ENCODE measurements around the gene TUBB2A.
"Not testable (repeated sequence)": the region's sequence is repeated elsewhere in the genome, so short reads cannot be mapped to it uniquely, and the experiment has no call there.

The TUBB2A gene

DNA sequence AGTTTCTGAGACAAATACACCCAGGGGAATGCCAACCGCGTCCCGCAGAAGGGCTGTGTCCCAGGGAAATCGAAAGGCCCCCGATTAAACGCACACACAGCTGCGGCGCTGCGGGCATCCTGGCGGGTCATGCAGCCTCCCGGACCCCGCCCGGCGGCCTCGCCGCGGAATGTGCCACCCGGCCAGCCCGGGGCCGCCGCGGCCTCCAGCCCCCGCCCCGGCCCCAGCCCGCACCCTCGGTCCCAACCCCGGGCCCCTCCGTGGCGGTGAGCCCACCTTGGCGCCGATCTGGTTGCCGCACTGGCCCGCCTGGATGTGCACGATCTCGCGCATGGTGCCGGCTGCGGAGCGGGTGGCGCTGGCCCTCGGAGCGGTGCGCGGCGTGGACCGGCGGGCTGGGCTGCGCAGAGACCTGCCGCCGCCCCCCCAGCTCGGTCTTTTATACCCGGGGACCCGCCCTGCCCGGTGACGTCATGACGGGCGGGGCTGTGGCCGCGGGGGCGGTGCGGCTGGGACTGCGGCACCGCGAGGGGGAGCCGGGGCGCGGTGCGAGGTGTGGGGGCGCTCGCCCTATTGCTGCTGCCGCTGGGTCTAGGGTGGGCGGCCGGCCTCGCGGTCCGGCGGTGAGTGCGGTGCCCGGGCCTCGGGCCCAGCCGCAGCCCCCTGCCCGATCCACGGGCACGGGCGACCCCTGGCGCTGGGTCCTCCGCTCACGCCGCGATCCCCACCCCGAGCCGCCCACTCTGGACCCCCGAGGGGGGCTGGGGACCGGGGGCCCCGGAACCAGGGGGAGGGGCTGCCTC is at the start of gene TUBB2A:
TUBB2A (minus strand) TSS at position 414 of the 803 bp plus-strand sequence; CDS start at position 333, 81 bp downstream.
- Mint-ChIP-seq H3K4me1 (peaks cover 29% of the 10 kb centered on the region), H3K4me3 (peak within 1 kb of the TSS; percentile 80 to 86), H3K27ac (peak within 1 kb of the TSS; percentile 67 to 83), H3K9me3 (peaks cover 0 to 12% of the 10 kb centered on the region in 2 donors), H3K27me3 (peaks cover 25% of the 10 kb centered on the region)
- ATAC-seq (peak; percentile 73), DNase-seq (peak; percentile 78 to 86)

DNA sequence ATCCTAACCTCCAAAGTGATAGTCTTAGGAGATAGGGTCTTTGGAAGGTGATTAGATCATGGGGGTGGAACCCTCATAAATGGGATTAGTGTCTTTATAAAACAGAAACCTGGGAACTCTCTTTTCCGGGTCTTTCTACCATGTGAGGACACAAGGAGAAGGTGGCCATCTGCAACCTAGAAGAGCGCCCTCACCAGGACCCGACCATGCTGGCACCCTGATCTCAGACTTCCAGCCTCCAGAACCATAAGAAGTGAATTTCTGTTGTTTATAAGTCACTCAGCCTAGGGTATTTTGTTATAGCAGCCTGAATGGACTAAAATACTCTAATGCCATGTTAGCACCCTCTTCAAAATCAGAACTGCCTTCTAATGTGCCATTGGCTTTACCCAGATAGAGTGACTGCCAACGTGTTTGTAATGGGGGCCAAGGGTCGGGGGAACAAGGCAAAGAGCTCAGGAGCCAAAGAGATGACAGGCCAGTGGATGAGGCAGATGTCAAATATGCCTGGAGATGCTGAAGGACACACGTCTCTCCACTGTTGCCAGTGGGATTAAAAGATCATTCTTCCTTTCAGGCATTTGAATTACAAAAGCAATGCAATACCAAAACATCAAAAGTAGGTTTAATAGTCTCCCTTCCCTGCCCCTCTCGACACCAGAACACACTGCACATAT is 49.1 kb upstream of the TUBB2A start:
- no peak for ATAC-seq
- Mint-ChIP-seq H3K27me3 (peaks cover 64% of the 10 kb centered on the region), H3K4me1 (peaks cover 33% of the 10 kb centered on the region), H3K4me3 (no peak overlapping the region), H3K9me3 (peaks cover 7 to 9% of the 10 kb centered on the region in 2 donors), H3K27ac (no peak overlapping the region)
- DNase-seq, result no peak

DNA sequence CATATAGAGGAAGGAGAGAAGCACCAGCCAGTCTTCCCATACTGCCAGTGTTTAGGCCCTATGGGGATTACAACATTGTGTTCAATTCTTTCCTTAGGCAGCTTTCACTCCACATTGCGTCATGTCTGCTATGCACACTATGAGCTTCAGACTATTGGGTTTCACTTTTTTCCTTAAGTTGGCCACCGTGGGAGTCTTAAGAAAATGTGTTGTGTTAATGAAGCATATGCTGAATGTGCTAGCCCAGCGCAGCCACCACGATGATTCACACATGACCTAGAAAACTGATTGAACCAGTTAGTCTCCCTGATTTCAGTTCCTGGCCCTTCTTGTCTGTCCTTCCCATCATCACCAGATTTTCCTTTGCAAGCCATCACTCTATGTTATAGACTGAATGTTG is 48.6 kb upstream of the TUBB2A start:
- H3K4me1 Mint-ChIP-seq, result peaks cover 33% of the 10 kb centered on the region
- peaks cover 7 to 9% of the 10 kb centered on the region in 2 donors for H3K9me3 Mint-ChIP-seq
- H3K4me3 Mint-ChIP-seq, result no peak overlapping the region
- DNase-seq (no peak), ATAC-seq (no peak)
- no peak overlapping the region for H3K27ac Mint-ChIP-seq
- H3K27me3 Mint-ChIP-seq, result peaks cover 59% of the 10 kb centered on the region

DNA sequence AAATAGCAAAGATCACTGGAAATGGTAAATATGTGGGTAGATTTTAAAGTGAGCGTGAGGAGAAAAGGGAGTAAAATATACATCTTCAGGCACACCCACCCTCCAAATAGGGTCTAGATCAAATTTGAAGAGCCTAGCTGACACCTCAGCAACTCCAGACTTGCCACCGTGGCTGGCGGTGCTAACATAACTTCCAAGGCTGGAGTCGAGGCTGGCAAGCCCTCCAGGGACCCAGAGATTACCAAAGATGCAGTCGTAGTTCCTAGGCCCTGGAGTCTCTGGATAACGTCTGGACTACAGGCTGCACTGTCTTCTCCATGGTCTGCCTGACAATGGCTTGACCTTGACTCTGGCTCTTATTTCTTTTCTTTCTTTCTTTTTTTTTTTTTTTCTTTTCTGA is 47.6 kb upstream of the TUBB2A start:
- no peak overlapping the region for H3K4me3 Mint-ChIP-seq
- H3K4me1 Mint-ChIP-seq, result peaks cover 27% of the 10 kb centered on the region
- H3K9me3 Mint-ChIP-seq, result peaks cover 7 to 16% of the 10 kb centered on the region in 2 donors
- DNase-seq (no peak), ATAC-seq (no peak)
- H3K27ac Mint-ChIP-seq, result no peak overlapping the region
- H3K27me3 Mint-ChIP-seq, result peaks cover 58% of the 10 kb centered on the region

DNA sequence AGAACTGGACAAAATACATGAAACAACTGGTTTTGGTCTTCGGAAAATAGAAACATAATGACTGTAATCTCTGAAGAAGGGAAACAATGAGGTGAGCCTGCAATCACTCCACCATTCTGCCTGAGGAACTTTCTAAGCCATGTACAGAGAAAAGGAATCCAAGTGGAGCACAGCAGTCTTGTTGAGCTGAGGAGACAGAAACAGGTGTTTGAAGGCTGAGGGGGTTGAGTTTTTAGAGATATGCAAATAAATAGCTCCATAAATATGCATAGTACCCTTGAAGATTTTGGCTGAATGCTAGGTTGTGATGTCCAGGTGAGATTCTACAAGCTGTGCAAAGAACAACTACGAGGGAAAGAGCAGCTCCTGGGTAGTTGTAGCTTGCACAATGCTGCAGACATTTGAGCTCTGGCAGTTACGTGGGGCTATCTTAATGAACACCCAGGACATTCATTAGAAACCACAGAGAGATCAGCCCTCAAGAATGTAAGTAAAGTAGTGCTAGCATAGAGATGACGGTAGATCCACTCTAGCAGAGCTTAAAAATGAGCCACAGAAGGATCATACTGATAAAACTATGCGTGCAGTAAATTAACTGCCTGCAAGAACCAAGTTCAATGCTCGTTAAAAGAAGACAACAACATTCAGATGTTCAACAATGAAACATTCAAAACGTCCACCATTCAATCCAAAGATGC is 45.8 kb upstream of the TUBB2A start:
- DNase-seq (no peak), ATAC-seq (no peak)
- Mint-ChIP-seq H3K27ac (no peak overlapping the region), H3K4me1 (peaks cover 9% of the 10 kb centered on the region), H3K27me3 (peaks cover 54% of the 10 kb centered on the region), H3K9me3 (peaks cover 7 to 16% of the 10 kb centered on the region in 2 donors), H3K4me3 (no peak overlapping the region)

DNA sequence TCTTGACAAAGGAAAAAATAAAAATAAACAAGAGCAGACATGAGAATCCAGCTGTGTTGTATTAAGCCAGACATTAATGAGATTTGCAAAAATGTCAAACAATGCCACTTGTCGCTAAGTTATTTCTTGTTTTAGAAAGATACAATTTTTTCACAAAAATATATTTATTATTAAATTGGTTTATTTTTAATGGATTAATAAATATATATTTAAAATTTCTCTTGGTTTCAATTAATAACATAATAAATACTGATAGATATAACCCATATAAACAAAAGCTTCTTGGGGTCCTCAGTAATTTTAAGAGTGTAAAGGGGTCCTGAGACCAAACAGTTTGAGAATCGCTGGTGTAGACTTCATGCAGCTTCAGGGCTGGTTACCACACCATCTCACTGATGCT is 44.0 kb upstream of the TUBB2A start:
- Mint-ChIP-seq H3K27me3 (peaks cover 37% of the 10 kb centered on the region), H3K9me3 (peaks cover 7 to 16% of the 10 kb centered on the region in 2 donors), H3K4me1 (peaks cover 5% of the 10 kb centered on the region), H3K4me3 (no peak overlapping the region), H3K27ac (no peak overlapping the region)
- ATAC-seq, result no peak
- no peak for DNase-seq

DNA sequence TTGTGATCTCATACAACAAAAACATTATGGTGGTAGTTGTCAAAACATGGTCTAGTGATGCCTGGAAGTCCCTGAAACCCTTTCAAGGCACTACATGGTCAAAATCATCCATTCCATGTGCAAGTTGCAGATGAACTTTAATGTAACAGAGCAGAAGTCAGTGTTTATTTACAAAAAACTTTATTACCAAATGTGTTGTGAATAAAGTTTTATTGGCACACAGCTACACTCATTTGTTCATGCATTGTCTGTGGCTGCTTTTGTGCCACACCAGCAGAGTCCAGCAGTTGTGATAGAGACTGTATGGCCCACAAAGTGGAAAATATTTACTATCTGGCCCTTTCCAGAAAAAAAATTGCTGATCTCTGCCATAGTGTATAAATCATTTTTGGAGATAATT is 43.3 kb upstream of the TUBB2A start:
- Mint-ChIP-seq H3K27ac (no peak overlapping the region), H3K9me3 (peaks cover 7 to 16% of the 10 kb centered on the region in 2 donors), H3K4me1 (no peaks in the 10 kb centered on the region), H3K4me3 (no peak overlapping the region), H3K27me3 (peaks cover 30% of the 10 kb centered on the region)
- DNase-seq (no peak), ATAC-seq (no peak)

DNA sequence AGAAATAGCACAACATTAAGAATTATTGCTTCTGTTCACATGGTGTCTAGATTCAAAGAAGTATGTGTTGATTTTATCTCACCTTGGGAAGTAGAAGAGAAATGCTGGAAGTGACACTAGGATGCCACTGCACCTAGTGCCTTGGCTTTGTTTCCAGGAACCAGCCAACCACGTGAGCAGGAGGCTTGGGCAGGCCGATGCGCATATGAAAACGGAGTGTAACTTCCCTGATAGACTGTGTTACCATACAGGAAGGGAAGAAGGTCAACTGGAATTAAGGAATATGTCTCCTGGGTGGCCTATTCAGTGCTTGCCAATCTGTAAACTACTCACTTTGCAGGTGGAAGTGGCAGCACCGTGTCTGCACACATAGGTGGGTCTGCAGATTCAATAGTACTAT is 42.0 kb upstream of the TUBB2A start:
- Mint-ChIP-seq H3K4me1 (no peaks in the 10 kb centered on the region), H3K27ac (no peak overlapping the region), H3K27me3 (peaks cover 26% of the 10 kb centered on the region), H3K9me3 (peaks cover under 1 to 10% of the 10 kb centered on the region in 2 donors), H3K4me3 (no peak overlapping the region)
- no peak for DNase-seq
- no peak for ATAC-seq

DNA sequence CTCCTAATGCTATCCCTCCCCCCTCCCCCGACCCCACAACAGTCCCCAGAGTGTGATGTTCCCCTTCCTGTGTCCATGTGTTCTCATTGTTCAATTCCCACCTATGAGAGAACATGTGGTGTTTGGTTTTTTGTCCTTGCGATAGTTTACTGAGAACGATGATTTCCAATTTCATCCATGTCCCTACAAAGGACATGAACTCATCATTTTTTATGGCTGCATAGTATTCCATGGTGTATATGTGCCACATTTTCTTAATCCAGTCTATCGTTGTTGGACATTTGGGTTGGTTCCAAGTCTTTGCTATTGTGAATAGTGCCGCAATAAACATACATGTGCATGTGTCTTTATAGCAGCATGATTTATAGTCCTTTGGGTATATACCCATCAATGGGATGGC is 40.4 kb upstream of the TUBB2A start:
- not testable (repeated sequence) for DNase-seq, H3K4me1 Mint-ChIP-seq, H3K9me3 Mint-ChIP-seq, H3K4me3 Mint-ChIP-seq, ATAC-seq, H3K27ac Mint-ChIP-seq
- H3K27me3 Mint-ChIP-seq, result peaks cover 11% of the 10 kb centered on the region

DNA sequence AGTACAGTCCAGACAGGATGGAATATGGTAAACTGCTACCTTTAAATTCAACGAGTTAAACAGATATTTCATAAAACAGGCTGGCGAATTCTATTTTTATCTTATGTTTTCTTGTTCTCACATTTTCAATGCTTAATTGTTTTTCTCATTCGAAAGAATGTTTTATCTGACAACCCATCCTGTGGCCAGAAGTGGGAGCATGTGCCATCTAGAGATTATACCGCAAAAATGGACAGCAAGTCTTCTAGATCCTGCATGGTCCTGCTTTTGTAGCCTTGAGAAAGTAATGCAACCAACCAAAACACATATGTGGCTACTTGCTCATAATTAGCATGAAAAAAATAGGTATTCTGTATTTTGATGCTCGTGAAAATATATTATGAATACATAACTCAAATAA is 39.4 kb upstream of the TUBB2A start:
- no peaks in the 10 kb centered on the region for H3K4me1 Mint-ChIP-seq
- no peak for DNase-seq
- ATAC-seq, result no peak
- peaks cover 8% of the 10 kb centered on the region for H3K27me3 Mint-ChIP-seq
- no peak overlapping the region for H3K27ac Mint-ChIP-seq
- H3K9me3 Mint-ChIP-seq, result peaks cover 0 to 6% of the 10 kb centered on the region in 2 donors
- H3K4me3 Mint-ChIP-seq, result no peak overlapping the region

DNA sequence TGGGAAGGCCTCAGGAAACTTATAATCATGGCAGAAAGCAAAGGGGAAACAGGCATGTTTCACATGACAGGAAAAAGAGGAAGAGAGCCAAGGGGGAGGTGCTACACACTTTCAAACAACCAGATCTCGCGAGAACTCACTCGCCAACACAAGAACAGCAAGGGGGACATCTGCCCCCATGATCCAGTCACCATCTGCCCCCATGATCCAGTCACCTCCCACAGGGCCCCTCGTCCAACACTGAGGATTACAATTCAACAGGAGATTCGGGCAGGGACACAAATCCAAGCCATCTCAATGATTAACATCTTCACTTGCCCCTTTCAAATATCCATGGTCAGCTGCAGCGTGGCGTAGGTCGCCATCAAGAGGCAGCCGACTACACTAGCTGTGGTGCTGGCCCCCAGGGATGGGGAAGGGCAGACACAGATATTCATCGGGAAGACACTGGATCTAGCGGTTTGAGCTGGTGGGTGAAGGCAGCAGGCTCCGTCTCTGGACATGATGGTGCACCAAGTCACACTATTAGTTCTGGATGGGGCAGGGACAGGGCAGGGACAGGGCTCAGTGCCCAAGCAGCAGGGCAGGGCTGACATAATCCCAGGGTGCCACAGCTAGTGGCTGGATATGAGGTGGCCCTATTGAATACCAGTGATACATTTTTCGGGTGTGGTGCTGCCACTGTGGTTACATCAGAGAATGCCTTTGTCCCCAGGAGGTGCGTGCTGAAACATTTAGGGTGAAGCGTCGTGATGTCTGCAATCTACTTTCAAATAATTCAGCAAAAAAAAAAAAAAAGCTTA is 38.6 kb upstream of the TUBB2A start:
- H3K27ac Mint-ChIP-seq, result no peak overlapping the region
- no peaks in the 10 kb centered on the region for H3K4me1 Mint-ChIP-seq
- H3K4me3 Mint-ChIP-seq, result no peak overlapping the region
- DNase-seq (no peak), ATAC-seq (peak; percentile 53)
- H3K27me3 Mint-ChIP-seq, result peaks cover 8% of the 10 kb centered on the region
- H3K9me3 Mint-ChIP-seq, result peaks cover 0 to 6% of the 10 kb centered on the region in 2 donors

DNA sequence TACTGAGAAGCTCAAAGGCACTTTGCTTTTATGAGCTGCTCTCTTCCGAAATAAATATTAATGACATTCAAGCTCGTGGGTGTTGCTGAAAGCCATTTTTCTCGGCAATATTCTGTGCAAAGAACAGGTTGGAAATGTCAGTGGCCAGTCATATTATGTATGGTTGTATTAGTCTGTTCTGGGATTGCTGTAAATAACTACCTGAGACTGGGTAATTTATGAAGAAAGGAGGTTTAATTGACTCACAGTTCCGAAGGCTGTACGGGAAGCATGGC is 38.0 kb upstream of the TUBB2A start:
- DNase-seq (no peak), ATAC-seq (no peak)
- H3K4me3 Mint-ChIP-seq, result no peak overlapping the region
- no peak overlapping the region for H3K27ac Mint-ChIP-seq
- H3K9me3 Mint-ChIP-seq, result peaks cover 0 to 4% of the 10 kb centered on the region in 2 donors
- H3K4me1 Mint-ChIP-seq, result no peaks in the 10 kb centered on the region
- H3K27me3 Mint-ChIP-seq, result peaks cover 8% of the 10 kb centered on the region

DNA sequence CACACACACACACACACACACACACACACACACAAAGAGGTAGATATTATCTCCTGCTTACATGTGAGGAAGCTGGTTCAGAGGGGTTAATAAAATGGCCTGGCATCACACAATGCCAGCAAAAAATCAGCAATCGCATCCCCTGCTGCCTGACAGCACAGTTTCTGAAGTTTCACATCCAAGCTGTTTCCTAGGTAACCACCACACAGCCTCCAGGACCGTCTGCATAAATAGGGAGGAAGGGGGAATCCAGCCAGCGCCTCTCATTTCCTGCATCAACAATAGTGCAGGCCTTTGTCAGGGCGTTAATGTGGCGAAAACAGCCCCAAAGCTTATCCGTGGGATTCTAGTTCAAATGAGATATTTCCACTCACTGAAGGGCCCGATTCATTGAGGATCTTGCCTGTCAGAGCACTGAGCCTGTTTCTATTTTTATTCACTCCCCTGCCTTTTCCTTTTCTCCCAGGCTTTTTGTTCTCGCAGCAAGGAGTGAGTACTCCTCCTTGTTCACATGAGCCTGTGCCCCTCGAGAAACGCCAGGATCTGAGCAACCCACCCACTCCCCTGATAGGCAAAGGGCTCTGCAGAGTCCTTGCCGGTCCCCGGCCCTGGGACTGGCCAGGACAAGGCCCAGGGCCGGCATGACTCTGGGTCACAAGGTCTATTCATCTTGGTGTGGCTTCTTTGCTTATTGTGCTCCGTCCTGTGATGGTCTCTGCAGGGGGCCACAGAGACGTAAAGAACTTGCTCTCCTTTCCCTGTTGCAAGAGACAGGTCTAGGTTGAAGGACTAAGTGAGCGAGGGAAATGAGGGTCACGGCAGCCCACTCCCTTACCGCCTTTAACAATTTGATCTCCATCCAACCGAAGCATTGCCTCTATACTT is 37.4 kb upstream of the TUBB2A start:
- peak; percentile 93 for ATAC-seq
- Mint-ChIP-seq H3K4me3 (no peak overlapping the region), H3K4me1 (no peaks in the 10 kb centered on the region), H3K27ac (no peak overlapping the region), H3K27me3 (peaks cover 9% of the 10 kb centered on the region), H3K9me3 (no peaks in the 10 kb centered on the region)
- peak in 1 of 2 donors; percentile 50 for DNase-seq

DNA sequence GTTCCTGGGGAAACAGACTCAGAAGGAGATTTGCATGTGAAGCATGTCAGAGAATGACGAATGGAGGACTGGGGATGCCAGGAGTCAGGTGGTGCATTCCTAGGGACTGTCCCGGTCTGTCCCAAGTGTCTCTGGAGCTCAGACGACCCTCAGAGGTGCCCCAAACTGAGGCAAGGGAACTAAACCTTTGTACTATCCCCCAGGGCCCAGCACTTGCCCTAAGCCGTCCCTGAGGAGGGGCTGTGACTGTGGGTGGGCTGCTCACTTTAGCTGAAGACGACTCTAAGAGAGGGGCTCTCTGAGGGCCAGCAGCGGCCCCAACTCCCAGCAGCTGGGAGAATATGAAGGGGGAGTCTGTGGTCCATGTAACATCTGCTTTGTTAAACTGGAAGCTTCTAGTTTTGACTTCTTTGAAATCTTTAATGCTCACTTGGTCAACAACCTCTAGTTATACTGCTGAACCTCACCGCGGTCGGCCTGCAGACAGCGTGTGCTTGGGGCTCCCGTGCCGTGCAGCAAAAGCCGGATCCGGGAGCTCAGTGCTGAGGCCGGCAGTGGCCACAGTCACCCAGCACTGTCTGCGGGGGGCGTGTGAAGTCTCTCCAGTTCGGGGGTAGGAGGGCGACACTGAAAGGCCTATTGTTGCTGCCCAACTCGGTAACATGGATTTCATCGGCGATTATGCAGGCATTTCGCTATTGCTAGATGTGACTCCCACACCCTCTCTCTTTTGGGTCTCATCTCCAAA is 35.9 kb upstream of the TUBB2A start:
- no peak overlapping the region for H3K27ac Mint-ChIP-seq
- no peak for DNase-seq
- ATAC-seq, result no peak
- peaks cover 9% of the 10 kb centered on the region for H3K27me3 Mint-ChIP-seq
- no peaks in the 10 kb centered on the region for H3K4me1 Mint-ChIP-seq
- no peak overlapping the region for H3K4me3 Mint-ChIP-seq
- H3K9me3 Mint-ChIP-seq, result no peaks in the 10 kb centered on the region
